GM18907 (cell line): ENCODE results near the gene CCNT2.
A peak's percentile ranks its signal among the peaks of the same experiment; 100 is the strongest.
"Not testable (repeated sequence)": the region's sequence is repeated elsewhere in the genome, so short reads cannot be mapped to it uniquely, and the experiment has no call there.

Experiments used
- ATAC-seq: cut with Tn5 transposase; IDR thresholded peaks from one replicate; pipeline ENCODE4 v1.9.1; 2021; ENCODE audit warnings: mild to moderate bottlenecking, moderate library complexity; ENCODE audit not compliant: unreplicated experiment

CCNT2 gene

GRCh38 chr2:134917888-134918525, 615 bp upstream of the CCNT2 start:
- peak; percentile 86 for ATAC-seq

DNA sequence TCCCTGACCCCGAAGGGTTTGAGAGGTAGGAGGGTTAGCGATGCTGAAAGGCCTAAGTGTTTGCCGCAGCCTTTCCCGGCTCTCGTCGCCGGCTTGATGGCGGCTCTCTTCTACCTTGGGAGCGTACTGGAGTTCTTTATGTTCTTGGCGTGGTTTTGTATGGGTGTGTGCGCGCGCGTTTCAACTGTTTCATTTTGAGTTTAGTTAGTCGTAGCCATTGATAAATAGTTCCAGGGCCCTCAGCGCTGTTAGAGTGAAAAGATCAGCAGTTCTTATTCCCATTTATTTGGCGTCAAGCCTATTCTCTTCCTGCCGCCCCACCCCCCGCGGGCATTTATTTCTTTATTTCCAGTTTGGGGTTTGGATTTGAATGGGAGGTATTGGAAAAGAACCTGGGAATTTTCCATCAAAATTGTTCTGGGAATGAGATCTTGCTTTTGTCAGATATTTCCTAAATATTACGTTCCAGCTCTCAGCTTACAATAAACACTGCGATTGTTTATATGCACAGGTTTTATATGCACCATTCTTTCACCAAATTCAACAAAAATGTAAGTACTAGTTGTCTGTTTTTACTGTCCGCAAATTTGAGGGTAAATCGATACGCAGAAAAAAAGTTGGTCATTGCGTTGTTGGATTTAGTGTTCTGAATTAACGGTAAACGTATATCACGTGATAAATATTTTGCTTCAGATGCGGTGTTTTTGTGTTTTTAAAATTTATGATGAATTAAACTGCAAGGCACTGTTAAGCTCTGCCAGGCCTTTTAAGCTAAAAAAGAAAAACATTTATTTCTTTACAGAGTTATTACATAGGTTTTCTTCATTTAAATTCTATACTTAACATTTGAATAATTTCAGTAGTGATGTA, 954 bp downstream of the CCNT2 start:
- no peak for ATAC-seq

GRCh38 chr2:134924912-134925311, 6.3 kb downstream of the CCNT2 start:
- no peak for ATAC-seq

- no peak for ATAC-seq
Observed at GRCh38 chr2:134926231-134926931, 7.8 kb downstream of the CCNT2 start.

GRCh38 chr2:134927195-134927594, 8.6 kb downstream of the CCNT2 start:
- no peak for ATAC-seq

- ATAC-seq, result no peak
Observed at GRCh38 chr2:134932864-134933526, 14.4 kb downstream of the CCNT2 start.

DNA sequence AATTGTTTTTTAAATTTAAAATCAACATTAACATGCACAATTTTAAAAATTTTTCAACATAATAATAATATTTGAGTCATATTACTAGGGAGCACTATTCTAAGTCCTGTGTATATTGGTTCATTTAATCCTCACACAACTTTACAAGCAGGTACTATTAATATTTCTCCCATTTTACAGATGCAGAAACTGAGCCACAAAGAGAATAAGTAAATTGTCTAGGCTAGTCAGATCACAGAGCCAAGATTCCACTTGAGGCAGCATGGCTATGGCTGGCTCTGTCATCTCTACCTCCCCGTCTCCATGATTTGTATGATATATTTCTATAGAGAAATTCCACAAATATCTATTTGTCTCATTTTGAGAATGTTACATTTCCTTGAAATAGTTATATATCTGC, 15.1 kb downstream of the CCNT2 start:
- no peak for ATAC-seq

DNA sequence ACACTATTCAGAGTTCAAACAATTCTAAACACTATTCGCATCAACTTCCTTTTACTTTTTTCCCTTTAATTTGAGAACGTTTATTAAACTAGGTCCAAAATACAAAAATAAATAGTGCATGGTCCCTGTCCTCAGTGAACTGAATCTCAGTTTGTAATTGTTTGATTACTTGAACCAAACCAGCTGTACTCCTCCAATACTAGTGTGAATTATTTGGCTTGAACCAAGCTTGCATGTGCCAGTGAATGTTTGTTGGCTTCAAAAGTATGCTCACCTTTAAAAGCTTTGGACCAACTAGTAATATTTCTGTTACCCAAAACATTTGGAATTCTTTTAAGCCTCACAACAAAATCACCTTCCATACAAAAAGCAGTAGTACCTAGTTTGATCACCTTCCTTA, 15.5 kb downstream of the CCNT2 start:
- no peak for ATAC-seq

GRCh38 chr2:134934641-134935040, 16.0 kb downstream of the CCNT2 start:
- no peak for ATAC-seq

DNA sequence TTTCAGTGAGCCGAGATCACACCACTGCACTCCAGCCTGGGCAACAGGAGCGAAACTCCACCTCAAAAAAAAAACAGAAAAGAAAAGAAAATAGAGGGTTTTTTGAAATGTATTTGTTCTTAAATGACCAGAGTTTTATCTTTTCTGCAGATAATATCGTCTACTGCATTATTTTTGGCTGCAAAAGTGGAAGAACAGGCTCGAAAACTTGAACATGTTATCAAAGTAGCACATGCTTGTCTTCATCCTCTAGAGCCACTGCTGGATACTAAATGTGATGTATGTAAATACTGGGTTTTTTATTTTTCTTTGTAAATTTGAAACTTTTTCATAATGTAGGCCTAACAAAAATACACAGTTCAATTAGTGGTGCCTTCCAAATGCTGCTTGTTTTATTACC, 18.1 kb downstream of the CCNT2 start:
- ATAC-seq, result no peak

DNA sequence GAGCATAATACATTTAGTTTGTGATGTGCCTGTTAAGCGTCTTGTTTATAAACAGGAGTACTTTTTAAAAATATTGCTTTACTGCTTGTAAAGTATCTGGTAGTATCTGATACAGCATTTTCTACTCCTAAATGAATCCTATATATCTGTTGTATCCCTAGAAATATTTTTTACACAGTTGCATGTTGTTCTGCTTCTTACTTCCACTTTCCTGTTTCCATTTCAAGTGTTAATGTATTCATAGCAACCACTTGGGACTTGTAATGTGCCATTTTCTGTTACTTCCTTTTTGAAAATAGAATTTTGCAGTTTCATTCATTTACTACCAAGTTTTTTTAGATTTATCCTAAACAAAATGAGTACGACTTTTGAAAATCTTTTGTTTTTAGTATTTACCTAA, 24.9 kb downstream of the CCNT2 start:
- ATAC-seq, result peak; percentile 76

GRCh38 chr2:134944975-134945374, 26.4 kb downstream of the CCNT2 start:
- ATAC-seq, result no peak

- no peak for ATAC-seq
Observed at GRCh38 chr2:134946073-134946472, 27.5 kb downstream of the CCNT2 start.

- no peak for ATAC-seq
Observed at GRCh38 chr2:134949981-134950708, 31.5 kb downstream of the CCNT2 start.

DNA sequence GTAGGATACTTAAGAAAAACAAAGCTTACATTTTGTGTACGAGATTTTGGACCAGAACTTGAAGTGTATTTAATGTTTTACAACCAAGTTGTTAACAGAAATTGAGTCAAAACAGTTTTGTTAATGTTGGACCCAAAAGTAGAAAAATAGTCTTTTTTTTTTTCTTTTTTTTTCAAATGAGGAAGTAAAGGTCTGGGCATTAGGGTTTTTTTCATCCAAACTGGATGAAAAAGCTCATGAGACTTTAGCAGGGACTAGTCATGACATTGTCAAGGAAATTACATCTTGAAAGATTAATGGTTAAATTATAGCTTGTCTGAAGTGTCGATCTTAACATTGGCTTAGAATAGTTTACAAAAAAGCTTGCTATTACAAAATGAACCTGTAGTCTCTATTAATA, 32.3 kb downstream of the CCNT2 start:
- no peak for ATAC-seq

- ATAC-seq, result no peak
Observed at GRCh38 chr2:134952608-134953007, 34.0 kb downstream of the CCNT2 start.

DNA sequence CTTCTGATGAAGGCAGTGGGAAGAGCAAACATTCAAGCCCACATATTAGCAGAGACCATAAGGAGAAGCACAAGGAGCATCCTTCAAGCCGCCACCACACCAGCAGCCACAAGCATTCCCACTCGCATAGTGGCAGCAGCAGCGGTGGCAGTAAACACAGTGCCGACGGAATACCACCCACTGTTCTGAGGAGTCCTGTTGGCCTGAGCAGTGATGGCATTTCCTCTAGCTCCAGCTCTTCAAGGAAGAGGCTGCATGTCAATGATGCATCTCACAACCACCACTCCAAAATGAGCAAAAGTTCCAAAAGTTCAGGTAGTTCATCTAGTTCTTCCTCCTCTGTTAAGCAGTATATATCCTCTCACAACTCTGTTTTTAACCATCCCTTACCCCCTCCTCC, 35.4 kb downstream of the CCNT2 start:
- ATAC-seq, result no peak

GRCh38 chr2:134955744-134956143, 37.1 kb downstream of the CCNT2 start:
- no peak for ATAC-seq

DNA sequence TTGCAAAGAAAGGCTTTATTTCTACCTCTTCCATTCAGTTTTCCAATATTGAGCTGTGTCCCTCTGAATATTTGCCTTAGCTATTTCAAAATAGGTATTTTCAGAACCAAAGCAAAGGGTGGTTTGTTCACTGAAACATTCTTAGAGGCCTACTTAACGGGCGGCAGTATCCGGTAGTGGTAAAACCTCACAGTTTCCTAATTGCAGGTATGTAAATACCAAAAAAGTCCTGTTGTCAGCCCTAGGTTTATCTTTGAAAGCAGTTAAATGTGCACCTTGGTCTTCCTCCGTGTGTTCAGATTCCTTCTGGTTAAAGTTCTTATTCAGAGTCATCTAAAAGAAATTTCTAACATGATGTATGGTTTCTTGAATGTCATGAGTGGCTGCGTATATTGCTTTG, 38.9 kb downstream of the CCNT2 start:
- no peak for ATAC-seq

GRCh38 chr2:134967166-134967565, 48.5 kb downstream of the CCNT2 start:
- not testable (repeated sequence) for ATAC-seq
